Measurements from ENCODE around the gene F2RL3. TPM values are rescaled to one million over a fixed set of nuclear protein-coding genes. Genes with fewer than 3 reads are reported as not detected.
"Not testable (repeated sequence)": the region's sequence is repeated elsewhere in the genome, so short reads cannot be mapped to it uniquely, and the experiment has no call there.

The F2RL3 gene
- total RNA-seq, 4 donors from 2014 or later = 2.5 to 6.5 (median 5.0) TPM

DNA sequence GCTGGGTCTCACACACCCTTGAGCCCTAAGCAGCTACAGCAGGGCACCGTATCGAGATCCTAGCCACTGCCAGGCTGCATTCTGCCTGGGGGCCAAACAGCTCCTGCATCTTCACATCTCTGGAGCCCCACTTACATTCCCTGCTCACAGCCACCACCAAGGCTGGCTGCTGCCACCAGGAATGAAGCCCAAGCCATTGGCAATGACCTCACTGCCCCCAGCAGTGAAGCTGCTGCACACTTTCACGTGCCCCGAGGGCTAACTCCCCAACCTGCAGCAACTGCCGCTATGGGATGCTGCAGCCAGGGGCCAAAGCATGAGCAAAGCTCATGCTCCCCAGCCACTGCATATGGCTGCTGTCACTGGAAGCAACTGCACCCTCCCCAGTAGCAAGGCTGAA, 42.0 kb downstream of the F2RL3 start:
- DNase-seq (ENCODE audit: extremely low spot score) = no peak
- no peak overlapping the region for H3K4me3 ChIP-seq
- peaks cover 0 to 31% (median 10%) of the 10 kb centered on the region in 4 donors for H3K9me3 ChIP-seq
- H3K4me1 ChIP-seq = no peaks in the 10 kb centered on the region
- no peak overlapping the region for H3K27ac ChIP-seq (replicated peaks in 1 of 4)
- H3K27me3 ChIP-seq = peaks cover 0 to 6% (median 0%) of the 10 kb centered on the region in 4 donors
- no peak for TF ChIP-seq CTCF (IDR thresholded peaks at IDR 0.05)
- no peak for TF ChIP-seq POLR2A (IDR thresholded peaks at IDR 0.05; ENCODE audit: low read depth)
- no peak for TF ChIP-seq POLR2AphosphoS5 (IDR thresholded peaks at IDR 0.05)
- TF ChIP-seq EP300 (IDR thresholded peaks at IDR 0.05) = no peak
- WGBS = 67% methylated on average over 5 of the region's 5 CpGs
- intact Hi-C loops (cut with DNase I) = loop anchor here (10.0 kb wide), 1 partner anchor 136 kb away; no protein-coding TSS in a partner anchor
- H3K36me3 ChIP-seq = peaks cover 0 to 6% (median 0%) of the 10 kb centered on the region in 4 donors

DNA sequence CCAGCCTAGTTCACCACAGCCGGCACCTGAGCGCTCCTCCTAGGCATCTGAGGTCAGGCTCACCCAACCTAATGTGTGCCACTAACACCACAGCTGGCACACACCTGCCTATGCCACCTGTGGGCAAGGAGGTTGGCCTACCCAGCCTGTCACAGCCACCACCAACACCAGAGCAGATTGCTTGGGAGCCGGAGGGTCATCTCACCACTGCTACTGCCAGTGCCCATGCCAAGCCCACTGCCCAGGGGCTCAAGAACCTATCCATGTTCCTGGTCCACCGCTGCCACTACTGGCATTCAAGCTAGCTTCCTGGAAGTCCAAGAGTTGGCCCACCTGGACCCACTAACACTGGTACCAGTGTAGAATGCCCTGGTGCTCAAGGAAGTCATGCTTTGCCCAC, 42.5 kb downstream of the F2RL3 start:
- H3K4me1 ChIP-seq = no peaks in the 10 kb centered on the region
- H3K27me3 ChIP-seq = peaks cover 0 to 6% (median 0%) of the 10 kb centered on the region in 4 donors
- H3K27ac ChIP-seq (replicated peaks in 1 of 4) = no peak overlapping the region
- H3K4me3 ChIP-seq = no peak overlapping the region
- intact Hi-C loops (cut with DNase I) = loop anchor here (10.0 kb wide), 1 partner anchor 137 kb away; no protein-coding TSS in a partner anchor
- 89% methylated on average over 3 of the region's 4 CpGs for WGBS
- DNase-seq (ENCODE audit: extremely low spot score) = no peak
- TF ChIP-seq POLR2A (IDR thresholded peaks at IDR 0.05; ENCODE audit: low read depth) = no peak
- TF ChIP-seq POLR2AphosphoS5 (IDR thresholded peaks at IDR 0.05) = no peak
- TF ChIP-seq CTCF (IDR thresholded peaks at IDR 0.05) = no peak
- TF ChIP-seq EP300 (IDR thresholded peaks at IDR 0.05) = no peak
- H3K9me3 ChIP-seq = peaks cover 0 to 28% (median 8%) of the 10 kb centered on the region in 4 donors
- peaks cover 0 to 12% (median 0%) of the 10 kb centered on the region in 4 donors for H3K36me3 ChIP-seq

GRCh38 chr19:16934489-16934888, 45.7 kb downstream of the F2RL3 start:
- Histone ChIP-seq H3K36me3 (peaks cover 0 to 19% (median 0%) of the 10 kb centered on the region in 4 donors), H3K27me3 (no peaks in the 10 kb centered on the region), H3K4me3 (no peak overlapping the region), H3K9me3 (peaks cover 0 to 28% (median 7%) of the 10 kb centered on the region in 4 donors), H3K4me1 (no peaks in the 10 kb centered on the region), H3K27ac (replicated peaks in 1 of 4) (no peak overlapping the region)
- 86% methylated on average over 1 of the region's 1 CpG for WGBS
- intact Hi-C loops (cut with DNase I) = loop anchor here (10.0 kb wide), 1 partner anchor 140 kb away; no protein-coding TSS in a partner anchor
- no peak for DNase-seq (ENCODE audit: extremely low spot score)
- TF ChIP-seq EP300 (IDR thresholded peaks at IDR 0.05) (no peak), POLR2A (IDR thresholded peaks at IDR 0.05; ENCODE audit: low read depth) (no peak), CTCF (IDR thresholded peaks at IDR 0.05) (no peak), POLR2AphosphoS5 (IDR thresholded peaks at IDR 0.05) (no peak)

- Histone ChIP-seq H3K27ac (replicated peaks in 1 of 4) (no peak overlapping the region), H3K36me3 (peaks cover 0 to 21% (median 0%) of the 10 kb centered on the region in 4 donors), H3K9me3 (peaks cover 0 to 24% (median 6%) of the 10 kb centered on the region in 4 donors), H3K4me1 (no peaks in the 10 kb centered on the region), H3K27me3 (no peaks in the 10 kb centered on the region), H3K4me3 (no peak overlapping the region)
- intact Hi-C loops (cut with DNase I) = loop anchor here (10.0 kb wide), 1 partner anchor 142 kb away; no protein-coding TSS in a partner anchor
- DNase-seq (ENCODE audit: extremely low spot score) = no peak
- TF ChIP-seq POLR2AphosphoS5 (IDR thresholded peaks at IDR 0.05) = no peak
- no peak for TF ChIP-seq CTCF (IDR thresholded peaks at IDR 0.05)
- no peak for TF ChIP-seq POLR2A (IDR thresholded peaks at IDR 0.05; ENCODE audit: low read depth)
- TF ChIP-seq EP300 (IDR thresholded peaks at IDR 0.05) = no peak
- WGBS = 90% methylated on average over 2 of the region's 2 CpGs
These were observed 48.1 kb downstream of the F2RL3 start for GRCh38 chr19:16936901-16937300.

GRCh38 chr19:16937796-16938195, 49.0 kb downstream of the F2RL3 start:
- intact Hi-C loops (cut with DNase I) = loop anchor here (10.0 kb wide), 1 partner anchor 143 kb away; no protein-coding TSS in a partner anchor
- Histone ChIP-seq H3K36me3 (peaks cover 0 to 21% (median 0%) of the 10 kb centered on the region in 4 donors), H3K9me3 (peaks cover 0 to 24% (median 6%) of the 10 kb centered on the region in 4 donors)
- WGBS = 93% methylated on average over 12 of the region's 12 CpGs
- H3K27ac ChIP-seq (replicated peaks in 1 of 4); H3K27me3 ChIP-seq; DNase-seq (ENCODE audit: extremely low spot score); H3K4me1 ChIP-seq; H3K4me3 ChIP-seq: not testable (repeated sequence)

Data from esophagus muscularis mucosa (tissue), 4 donors.